Left cardiac atrium (tissue), 4 donors: Measurements from ENCODE around the gene NUDT14. TPM values are rescaled to one million over a fixed set of nuclear protein-coding genes. Genes with fewer than 3 reads are reported as not detected.

Experiments used
- ATAC-seq, 2 donors: fragments of 200-7000 bp; cut with Tn5 transposase; one replicate each; pipeline ENCODE4 v1.9.1; 2020; ENCODE audit warnings: mild to moderate bottlenecking in 2 of 2, moderate library complexity in 2 of 2
- DNase-seq: peaks from one replicate; pipeline ENCODE4 v3.0.0-alpha.2; 2020
- intact Hi-C, 2 donors: fragments of 100-400 bp; cut with DNase I; formaldehyde crosslinking; loops; one replicate each; pipeline versions ENCODE4 v1.14.1 to v1.15.1; 2022 to 2023
- total RNA-seq, 2 donors: library from RNA; stranded (reverse); fragmentation: NEBNext Ultra II Directional; extraction: Animal tissue kit (Norgen Biotek cat#: 25700); gene quantifications; one replicate each; pipeline ENCODE4 v1.2.1, GENCODE V29; 2021
- donor health status: DM: no; HTN: yes; CAD: no.
- donor health status: DM: no; HTN: yes; CAD: no; lungs with severe emphysema.
- donor health status: DM: yes; HTN: yes; CAD: no.
- donor health status: Dilated cardiomyopathy.

The NUDT14 gene
- total RNA-seq, 2 donors from 2014 or later = 25.9 to 29.1 TPM

DNA sequence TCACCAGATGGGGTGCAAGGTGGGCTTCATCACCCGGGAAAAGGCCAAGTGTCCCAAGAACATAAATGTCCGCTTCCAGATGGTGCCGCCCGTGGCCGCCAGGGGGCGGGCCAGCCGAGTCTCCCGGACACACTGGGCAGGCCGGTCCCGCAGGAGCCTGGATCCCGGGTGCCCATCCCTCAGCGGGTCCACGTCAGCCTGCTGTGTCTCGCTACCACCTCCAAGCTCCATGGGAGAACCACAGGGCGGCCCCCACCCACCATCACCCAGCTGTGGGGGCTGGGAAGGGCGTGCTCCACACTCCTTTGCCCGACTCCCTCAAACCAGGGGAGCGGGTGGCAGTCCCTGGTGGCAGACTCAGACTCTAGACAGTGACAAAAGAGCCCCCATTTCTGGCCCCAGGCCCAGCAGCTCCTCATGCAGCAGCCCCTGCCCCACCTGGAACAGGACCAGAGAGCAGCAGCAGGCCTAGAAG lies 22.0 kb upstream of the NUDT14 start:
- DNase-seq = peak; percentile 80
- intact Hi-C loops = loop anchor here (5.0 to 10.0 kb wide), 3 partner anchors 79 to 322 kb away; partner anchors contain the start of gene TMEM121 (in 1 of the 2)

DNA sequence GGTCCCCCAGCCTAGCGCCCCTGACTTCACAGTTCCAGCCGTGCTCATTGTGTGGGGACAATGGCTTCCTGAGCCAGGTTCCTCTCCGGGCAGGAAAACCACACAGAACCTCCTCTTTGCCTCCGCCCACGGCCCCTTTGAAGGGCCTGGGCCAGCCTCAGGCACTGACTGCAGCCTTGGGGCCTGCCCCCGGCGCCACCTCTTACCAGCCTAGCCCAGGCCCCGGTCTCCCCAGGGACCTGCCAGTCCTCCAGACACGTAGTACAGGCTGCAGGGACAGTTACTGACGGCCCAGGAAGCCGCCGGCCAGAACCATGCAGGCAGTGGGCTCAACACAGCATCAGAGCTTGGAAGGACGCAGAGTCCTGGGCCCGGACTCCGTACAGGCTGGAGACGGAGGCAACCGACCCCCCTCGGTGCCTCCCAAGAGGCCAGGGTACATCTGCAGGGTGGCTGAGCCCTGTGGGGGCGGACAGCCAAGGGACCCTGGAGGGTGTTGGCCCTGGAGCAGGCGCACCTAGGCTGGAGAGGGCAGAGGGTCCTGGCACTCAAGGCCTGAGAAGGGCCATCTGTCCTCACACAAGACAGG lies 20.9 kb upstream of the NUDT14 start:
- intact Hi-C loops = loop anchor here (5.0 to 10.0 kb wide), 3 partner anchors 80 to 323 kb away; partner anchors contain the start of gene TMEM121 (in 1 of the 2)
- DNase-seq (no peak), ATAC-seq (no peak)

More for the DNA sequence above, 22.0 kb upstream of the NUDT14 start:
- peak; percentile 47 to 60 for ATAC-seq

DNA sequence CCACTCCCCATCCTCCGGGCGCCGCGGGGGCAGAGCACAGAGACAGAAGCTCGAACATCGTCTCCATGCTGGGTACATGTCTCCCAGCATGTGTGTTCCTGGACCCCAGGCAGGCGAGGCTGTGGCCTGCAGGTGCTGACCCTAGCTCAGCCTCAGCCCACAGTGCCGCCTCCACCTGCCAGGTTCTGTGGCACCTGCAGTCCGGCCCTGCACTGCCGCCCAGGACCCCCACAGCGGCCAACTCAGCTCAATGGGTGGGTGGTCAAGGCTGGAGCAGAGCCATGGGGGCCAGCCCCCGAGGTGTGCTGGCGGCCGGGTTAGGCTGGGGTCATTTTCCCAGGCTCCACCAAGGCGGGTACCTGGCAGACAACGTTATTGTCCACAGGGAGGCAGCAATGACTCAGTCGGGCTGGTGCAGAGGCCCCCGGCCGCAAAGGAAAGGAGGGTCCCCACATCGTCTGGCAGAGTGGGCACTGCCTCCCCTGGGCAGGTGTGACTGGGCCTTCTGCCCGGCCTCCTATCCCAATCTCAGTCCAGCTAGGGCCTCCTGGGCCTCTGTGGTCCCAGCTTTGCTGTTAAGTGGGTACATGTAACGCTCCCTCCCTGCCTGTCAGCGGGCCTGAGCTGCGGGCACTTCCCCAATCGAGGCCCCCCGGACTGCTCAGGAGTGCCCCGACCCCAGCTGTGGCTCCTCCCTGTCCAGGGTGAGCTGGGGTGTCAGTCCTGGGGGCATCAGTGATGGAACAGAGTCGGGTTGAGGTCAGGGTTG lies 20.2 kb upstream of the NUDT14 start:
- no peak for ATAC-seq
- DNase-seq = no peak
- intact Hi-C loops = loop anchor here (5.0 to 10.0 kb wide), 3 partner anchors 81 to 323 kb away; partner anchors contain the start of gene TMEM121 (in 1 of the 2)

DNA sequence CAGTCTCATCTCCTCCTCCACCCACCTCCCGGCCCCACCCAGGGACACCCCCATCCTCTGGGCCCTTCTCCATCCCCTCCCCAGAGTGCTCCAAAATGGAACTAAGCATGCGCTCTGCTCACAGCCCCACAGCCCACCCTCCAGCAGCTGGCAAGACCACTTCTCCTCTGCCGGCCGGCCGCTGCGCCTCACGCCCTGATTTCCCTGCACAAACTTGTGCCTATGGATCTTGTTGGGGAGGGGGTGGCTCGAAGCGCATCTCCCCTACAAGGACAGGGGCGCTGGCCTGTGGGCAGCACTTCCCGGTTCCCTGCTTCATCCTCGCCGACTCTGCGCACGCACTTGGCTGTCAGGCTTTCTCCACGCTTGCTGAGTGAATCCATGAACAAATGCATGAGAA lies 19.5 kb upstream of the NUDT14 start:
- intact Hi-C loops = loop anchor here (5.0 to 10.0 kb wide), 3 partner anchors 82 to 324 kb away; partner anchors contain the start of gene TMEM121 (in 1 of the 2)
- ATAC-seq (no peak), DNase-seq (no peak)

DNA sequence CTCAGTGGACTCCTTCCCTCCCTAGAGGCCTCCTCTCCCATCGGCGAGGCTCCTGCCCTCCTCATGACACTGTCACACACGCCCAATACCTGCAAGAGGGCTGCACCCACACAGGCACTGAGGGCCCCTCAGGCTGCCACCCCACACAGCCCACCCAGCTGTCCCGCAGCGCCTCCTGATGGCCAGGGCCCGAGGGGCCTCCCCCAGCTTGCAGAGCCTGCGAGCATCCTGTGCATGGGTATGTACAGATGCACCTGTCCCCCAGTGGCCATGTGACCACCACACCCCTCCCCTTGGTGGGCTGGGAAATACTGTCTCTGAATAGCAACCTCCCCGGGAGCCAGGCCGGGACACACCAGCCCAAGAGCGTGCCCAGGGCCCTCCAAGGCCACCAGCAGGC lies 19.0 kb upstream of the NUDT14 start:
- no peak for DNase-seq
- intact Hi-C loops = loop anchor here (5.0 to 10.0 kb wide), 3 partner anchors 82 to 325 kb away; partner anchors contain the start of gene TMEM121 (in 1 of the 2)
- ATAC-seq = no peak

DNA sequence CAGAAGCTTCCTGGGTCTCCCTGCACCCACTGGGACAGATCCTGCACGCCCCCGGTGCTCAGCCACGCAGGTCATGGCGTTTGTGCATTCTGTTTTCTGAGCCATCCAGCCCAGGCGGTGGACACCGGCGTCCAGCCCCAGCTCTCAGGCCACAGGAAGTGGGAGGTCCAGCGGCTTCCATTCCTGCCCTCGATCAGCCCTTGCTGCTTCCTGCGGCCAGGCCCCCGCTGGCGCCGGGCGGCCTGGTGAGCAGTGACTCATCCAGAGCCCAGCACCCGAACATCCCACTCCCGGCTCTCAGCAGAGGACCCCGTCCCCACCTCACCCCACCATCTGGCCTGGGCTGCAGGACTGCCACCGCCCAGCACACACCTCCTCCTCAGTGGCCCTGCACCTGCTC lies 18.0 kb upstream of the NUDT14 start:
- intact Hi-C loops = no loop called here
- peak; percentile 3 to 10 for ATAC-seq
- DNase-seq = peak; percentile 76

DNA sequence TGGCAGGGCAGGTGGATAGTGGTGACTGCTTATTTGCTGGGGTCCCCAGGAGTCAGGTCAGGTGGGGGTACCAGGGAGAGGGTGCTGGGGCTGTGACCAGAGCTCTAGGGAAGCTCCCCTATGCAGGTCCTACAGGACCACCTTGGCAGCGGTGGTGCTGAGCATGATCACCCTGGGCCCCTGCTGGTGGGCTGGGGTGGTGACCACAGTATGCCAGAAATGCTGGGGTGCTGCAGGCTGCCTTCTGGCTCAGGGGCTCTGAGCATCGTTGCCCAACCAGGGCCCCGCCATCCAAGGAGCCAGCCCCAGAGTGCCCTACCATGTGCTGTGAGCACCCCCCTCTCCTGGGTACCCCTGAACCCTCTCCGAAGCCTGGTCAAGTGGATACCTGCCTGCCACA lies 17.5 kb upstream of the NUDT14 start:
- ATAC-seq = no peak
- intact Hi-C loops = no loop called here
- no peak for DNase-seq

DNA sequence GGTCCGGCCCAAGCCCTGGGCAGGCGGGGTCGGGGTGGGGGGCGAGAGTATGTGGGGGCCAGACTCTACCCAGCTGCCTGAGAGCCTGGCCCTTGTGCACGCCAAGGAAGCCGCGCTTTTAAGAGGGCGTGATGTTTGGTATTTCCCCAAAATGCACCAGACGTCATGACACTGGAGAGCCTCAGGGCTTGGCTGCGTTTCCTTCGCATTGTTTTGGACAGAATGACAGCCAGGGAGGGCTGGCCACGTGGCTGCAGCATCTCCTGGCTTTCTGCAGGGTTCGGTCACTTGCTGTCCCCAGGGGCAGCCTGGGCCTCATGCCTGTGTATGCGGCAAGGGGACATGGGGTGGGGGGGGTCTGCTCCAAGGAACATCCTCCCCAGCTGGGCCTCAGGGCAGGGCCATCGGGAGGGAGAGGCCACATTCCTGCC lies 16.1 kb upstream of the NUDT14 start:
- ATAC-seq (peak; percentile 22 to 39), DNase-seq (peak; percentile 69)
- intact Hi-C loops = no loop called here

DNA sequence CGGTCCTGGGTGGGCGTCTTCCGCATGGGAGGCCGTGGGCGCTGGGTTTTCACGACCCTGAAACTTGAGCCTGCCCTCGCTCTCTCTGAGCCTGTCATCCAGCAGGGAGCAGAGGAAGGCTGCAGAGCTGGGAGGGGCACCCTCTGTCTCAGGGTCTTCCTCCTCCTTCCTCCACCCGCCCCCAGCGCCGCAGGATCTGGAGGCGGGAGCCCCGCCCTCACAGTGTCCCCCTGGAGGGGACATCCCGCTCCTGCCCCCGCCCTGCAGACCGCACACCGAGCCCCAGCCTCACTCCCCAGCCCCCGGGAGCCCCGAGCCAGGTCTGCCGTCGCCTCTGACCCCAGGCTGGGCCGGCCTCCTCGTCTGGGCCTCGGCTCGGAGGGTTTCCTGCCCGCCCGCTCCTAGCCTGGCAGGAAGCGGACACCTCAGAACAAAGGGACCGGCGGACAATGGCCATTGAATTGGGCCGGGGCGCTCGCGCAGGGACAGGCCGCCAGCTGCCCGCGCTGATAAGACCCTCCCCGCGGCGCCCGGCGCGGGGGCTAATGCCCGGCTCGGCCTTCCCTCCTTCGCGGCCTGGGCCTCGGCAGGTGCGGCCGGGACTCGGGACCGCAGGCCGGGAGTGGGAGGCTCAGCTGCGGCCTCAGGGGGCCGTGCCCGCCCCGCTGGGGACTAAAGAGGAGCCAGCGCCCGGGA lies 15.3 kb upstream of the NUDT14 start:
- DNase-seq (peak; percentile 71), ATAC-seq (peak; percentile 45 to 51)
- intact Hi-C loops = no loop called here

DNA sequence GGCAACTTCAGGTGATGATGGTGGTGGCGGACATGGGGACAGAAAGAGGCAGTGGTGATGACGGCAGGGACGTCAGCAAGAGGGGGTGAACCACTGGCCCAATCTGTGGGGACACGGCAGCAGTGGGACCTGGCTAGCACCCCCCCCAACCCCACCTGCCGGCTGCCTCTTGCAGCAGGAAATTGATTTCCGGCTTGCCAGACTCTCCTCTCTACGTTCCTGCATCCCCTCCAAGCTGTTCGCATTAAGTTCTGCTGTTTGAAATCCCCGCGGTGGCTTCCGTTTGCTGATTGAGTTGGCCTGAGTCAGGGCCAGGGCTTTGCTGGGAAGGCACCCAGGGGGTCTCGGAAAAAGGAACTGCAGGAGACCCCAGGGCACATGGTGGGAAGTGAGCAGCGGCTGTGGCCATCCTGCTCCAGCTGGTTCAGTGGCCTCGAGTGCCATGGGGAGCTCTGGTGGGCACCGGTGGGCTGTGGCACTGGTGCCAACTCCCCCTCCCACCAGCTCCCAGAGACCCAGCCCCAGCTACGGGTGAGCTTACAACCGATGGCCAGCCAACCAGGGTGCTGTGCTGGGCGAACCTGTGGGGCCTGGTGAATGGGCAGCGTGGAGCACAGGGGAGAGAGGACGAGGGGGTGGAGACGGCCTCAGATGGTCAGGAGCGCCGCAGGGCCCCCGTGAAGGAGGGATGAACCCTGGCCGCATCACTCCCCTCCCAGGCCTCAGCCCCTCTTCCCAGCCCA lies 14.6 kb upstream of the NUDT14 start:
- intact Hi-C loops = no loop called here
- ATAC-seq (no peak), DNase-seq (no peak)

DNA sequence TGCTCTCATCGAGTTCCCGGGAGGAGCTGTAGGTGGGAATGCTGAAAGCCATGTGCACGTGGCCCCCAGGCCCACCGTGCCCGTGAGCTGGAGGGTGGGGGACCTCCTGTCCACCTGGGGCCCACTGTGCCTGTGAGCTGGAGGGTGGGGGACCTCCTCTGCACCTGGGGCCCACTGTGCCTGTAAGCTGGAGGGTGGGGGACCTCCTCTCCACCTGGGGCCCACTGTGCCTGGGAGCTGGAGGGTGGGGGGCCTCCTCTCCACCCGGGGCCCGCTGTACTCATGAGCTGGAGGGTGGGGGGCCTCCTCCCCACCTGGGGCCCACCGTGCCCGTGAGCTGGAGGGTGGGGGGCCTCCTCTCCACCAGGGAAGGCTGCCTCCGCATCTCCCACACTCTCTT lies 13.9 kb upstream of the NUDT14 start:
- ATAC-seq (no peak), DNase-seq (no peak)
- intact Hi-C loops = no loop called here

DNA sequence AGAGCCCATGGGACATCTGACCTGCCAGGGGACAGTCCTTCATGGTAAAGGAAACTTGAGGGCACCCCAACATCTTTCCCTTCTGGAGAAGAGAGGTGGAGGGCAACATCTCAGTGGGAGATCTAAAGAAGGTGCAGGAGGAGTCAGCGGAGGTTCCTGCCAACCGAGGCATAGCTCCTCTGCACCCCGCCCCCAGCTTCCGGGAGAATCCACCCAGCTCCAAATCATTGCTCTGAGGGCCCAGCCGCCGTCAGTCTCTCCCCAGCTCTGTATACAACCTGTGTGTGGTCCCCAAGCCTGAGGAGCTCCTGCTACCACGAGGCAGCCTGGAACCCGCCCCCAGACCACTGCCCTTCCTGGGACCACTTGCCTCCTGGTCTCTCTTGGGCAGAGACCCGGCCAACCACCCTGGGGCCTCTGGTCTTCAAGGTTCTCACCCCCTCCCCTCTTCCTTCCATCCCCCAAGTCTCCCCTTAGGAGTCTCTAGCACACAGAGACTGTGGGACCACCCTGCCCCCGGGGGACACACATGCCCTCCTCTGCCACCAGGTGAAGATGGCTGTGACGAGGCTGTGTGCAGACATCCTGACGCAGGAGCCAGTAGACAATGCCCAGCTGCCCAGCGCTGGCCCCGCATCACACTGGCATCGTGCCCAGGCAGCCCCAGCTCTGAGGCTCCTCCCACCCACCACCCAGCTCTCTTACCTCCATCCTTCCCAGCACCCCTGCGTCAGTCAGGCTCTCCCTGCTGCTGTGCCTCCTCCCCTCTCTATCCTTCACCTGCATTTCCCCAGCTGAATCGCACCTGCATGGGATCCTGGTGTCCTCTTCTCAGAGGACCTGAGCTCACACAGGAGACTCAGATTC lies 13.0 kb upstream of the NUDT14 start:
- intact Hi-C loops = no loop called here
- DNase-seq (no peak), ATAC-seq (no peak)

DNA sequence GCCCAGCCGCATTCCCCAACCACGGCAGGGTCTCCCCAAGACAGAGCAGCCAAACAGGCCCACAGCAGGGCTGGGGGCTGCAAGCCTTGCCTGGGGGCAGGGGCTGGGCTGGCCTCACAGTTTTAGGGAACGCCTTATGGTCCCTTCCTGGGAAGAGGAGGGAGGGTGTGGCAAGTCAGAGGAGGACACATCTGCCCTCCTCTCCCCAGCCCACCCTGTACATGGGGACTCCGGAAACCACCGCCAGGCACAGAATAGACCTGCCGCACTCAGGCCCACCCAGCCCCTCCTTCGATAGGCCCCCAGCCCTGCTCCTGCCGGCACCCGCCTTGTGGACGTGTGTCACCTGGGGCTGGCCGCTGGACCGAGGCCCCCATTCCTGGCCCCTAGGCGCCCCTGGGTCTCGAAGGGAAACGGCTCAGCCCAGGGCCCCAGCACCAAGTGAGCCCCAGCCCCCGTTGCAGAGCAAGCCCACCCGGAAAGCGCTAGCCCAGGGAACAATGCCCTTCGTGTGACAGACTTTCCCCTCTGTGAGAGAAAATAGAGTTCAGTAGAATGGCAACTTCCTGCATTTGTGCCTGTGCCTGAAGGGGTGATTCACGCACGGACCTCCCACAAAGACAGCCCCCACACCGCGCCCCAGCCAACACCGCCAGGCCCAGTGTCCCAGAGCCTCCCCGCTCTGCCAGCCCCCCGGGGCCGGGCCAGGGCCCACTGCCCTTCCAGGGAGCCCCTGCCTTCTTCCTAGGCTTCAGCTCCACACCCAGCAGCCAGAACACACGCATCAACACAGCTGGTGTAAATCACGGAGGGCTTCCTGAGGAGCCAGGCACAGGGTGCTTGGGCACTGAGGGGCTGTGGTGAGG lies 12.0 kb upstream of the NUDT14 start:
- ATAC-seq (peak in 1 of 2 donors; percentile 6), DNase-seq (no peak)
- intact Hi-C loops = no loop called here

DNA sequence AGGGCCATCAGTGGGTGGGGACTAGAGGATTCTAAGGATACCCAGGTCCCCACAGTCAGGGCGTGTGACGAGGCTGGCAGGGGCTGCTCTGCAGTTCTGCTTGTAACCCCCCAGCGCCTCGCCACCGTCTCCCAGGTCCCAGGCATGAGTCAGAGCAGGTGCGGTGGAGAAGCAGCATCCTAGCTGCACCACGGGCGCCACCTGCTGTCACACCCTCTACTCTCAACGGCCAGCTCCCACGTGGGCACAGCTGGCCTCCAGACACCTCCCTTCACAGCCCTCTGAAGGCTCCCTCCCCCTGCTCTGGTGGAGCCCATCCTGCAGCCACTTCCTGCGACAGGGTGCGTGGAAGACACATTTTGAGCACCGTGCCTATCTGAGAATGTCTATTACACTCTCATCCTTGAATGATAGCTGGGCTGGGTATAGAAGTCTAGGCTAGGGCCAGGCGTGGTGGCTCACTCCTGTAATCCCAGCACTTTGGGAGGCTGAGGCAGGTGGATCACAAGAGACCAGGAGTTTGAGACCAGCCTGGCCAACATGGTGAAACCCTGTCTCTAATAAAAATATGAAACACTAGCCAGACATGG lies 6.9 kb upstream of the NUDT14 start:
- ATAC-seq (no peak), DNase-seq (no peak)
- intact Hi-C loops = no loop called here

DNA sequence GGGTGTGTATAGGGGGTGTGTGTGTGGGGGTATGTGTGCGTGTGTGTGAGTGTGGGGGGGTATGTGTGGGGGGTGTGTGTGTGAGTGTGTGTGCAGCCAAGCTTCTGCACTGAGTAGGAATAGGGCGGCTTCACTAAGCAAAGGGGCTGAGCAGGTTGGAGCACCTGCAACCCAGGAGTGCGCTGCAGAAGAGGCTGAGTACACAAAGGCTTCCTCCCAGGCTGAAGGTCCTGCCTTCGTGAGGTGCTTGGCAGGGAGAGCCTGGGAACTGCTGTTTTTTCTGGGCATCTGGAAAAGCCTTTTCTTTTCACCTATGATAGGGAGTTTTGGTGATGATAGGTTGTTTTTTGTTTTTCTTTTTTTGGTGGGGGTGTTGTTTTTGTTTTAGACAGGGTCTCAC lies 6.0 kb upstream of the NUDT14 start:
- no peak for ATAC-seq
- DNase-seq = no peak
- intact Hi-C loops = no loop called here

DNA sequence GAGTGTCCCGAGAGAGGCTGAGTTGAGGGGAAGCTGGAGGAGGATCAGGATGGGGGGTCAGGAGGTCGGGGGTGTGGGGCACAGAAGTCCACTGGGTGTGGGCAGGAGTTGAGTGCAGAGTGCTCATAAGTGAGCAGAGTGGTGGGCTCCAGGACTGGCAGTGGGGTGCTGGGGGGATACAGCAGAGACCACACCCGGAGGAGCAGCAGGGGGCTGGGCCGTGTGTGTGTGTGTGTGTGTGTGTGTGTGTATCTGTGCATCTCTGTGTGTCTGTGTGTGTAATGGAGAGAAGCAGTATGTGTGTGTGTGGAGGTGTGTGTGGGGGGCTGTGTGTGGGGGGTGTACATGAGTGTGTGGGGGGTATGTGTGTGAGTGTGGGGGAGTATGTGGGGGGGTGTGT lies 4.9 kb upstream of the NUDT14 start:
- ATAC-seq (no peak), DNase-seq (no peak)
- intact Hi-C loops = no loop called here

DNA sequence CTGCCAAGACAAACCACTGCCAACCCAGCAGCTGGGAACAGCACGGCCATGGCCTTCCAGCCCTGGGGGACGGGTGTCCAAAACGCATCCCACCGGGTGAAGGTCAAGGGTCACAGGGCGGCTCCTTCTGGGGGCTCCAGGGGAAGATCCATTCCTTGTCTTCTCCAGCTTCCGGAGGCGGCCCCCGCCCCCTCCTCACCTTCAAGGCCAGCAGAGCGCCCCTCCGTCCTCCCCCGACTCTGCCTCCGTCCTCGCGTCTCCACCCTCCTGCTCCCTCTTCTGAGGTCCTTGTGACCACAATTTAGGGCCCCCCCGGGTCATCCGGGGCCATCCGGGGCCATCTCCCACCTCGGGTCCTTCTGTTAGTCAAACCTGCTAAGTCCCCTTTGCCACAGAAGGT lies 3.9 kb upstream of the NUDT14 start:
- ATAC-seq (no peak), DNase-seq (no peak)
- intact Hi-C loops = no loop called here
